Caco-2 (cell line): ENCODE data around the gene ABHD14A. TPM values are rescaled to one million over a fixed set of nuclear protein-coding genes. Genes with fewer than 3 reads are reported as not detected.

Source experiments
- BruUV-seq: library from RNA; stranded (reverse); fragments of 400-500 nt; replicated peaks from 2 replicates; lab custom pipeline; 2021; lab: Mats Ljungman, UMichigan
- CTCF ChIA-PET: fragments of 300-600 bp; sonication (Branson Sonifier 250); formaldehyde crosslinking; loops from one replicate; lab custom pipeline; 2022; ENCODE audit warnings: antibody characterized with exemption; lab: Charles Lee
- POLR2A ChIA-PET: fragments of 300-600 bp; sonication (Branson Sonifier 250); formaldehyde crosslinking; loops from one replicate; lab custom pipeline; 2022; ENCODE audit warnings: antibody characterized with exemption; lab: Charles Lee
- DNase-seq, 2 experiments: peaks; one replicate each; pipeline versions ENCODE4 v3.0.0 to v3.0.0-alpha.2; 2020 to 2022
- H3K27me3 ChIP-seq: replicated peaks from 2 replicates; pipeline ENCODE4 v1.6.0; 2011; ENCODE audit warnings: low read length; ENCODE audit not compliant: control insufficient read depth, insufficient read depth
- H3K36me3 ChIP-seq: 2 replicates; pipeline ENCODE4 v1.5.1; 2011; ENCODE audit warnings: low read length; ENCODE audit not compliant: control insufficient read depth, insufficient read depth
- H3K4me1 ChIP-seq: fragments of 250-450 bp; sonication (Bioruptor Pico); 2 replicates; pipeline ENCODE4 v1.5.1; 2020; ENCODE audit warnings: mild to moderate bottlenecking
- H3K4me3 ChIP-seq: 2 replicates; pipeline ENCODE4 v1.5.1; 2011; ENCODE audit warnings: low read depth, mild to moderate bottlenecking, control low read depth, low read length
- H3K9me3 ChIP-seq: fragments of 250-450 bp; sonication (Bioruptor Pico); 2 replicates; pipeline ENCODE4 v1.5.1; 2020; ENCODE audit warnings: mild to moderate bottlenecking, moderate library complexity
- H3K27ac Mint-ChIP-seq: one replicate; pipeline ENCODE4 v1.8.0; 2022; ENCODE audit warnings: mixed read lengths; ENCODE audit not compliant: unreplicated experiment
- H3K27me3 Mint-ChIP-seq: one replicate; pipeline ENCODE4 v1.8.0; 2022; ENCODE audit warnings: mixed read lengths; ENCODE audit not compliant: insufficient read depth, unreplicated experiment
- H3K36me3 Mint-ChIP-seq: one replicate; pipeline ENCODE4 v1.8.0; 2022; ENCODE audit warnings: mild to moderate bottlenecking, mixed read lengths; ENCODE audit not compliant: insufficient read depth, unreplicated experiment
- H3K4me1 Mint-ChIP-seq: one replicate; pipeline ENCODE4 v1.8.0; 2022; ENCODE audit warnings: low read depth, mixed read lengths; ENCODE audit not compliant: unreplicated experiment
- H3K4me3 Mint-ChIP-seq: one replicate; pipeline ENCODE4 v1.8.0; 2022; ENCODE audit warnings: mild to moderate bottlenecking, moderate library complexity, mixed read lengths; ENCODE audit not compliant: unreplicated experiment
- H3K9me3 Mint-ChIP-seq: one replicate; pipeline ENCODE4 v1.8.0; 2022; ENCODE audit warnings: mixed read lengths; ENCODE audit not compliant: unreplicated experiment
- CTCF ChIP-seq, 2 experiments: fragments of 200-600 bp in 1 of 2; IDR thresholded peaks; 1 replicate in 1 of 2; 2 replicates in 1 of 2; pipeline versions ENCODE4 v1.5.1 to v1.8.0; 2011 to 2022; ENCODE audit warnings: antibody characterized with exemption in 1 of 2, control low read depth in 1 of 2, inconsistent platforms in 1 of 2, low read depth in 1 of 2, low read length in 1 of 2, mild to moderate bottlenecking in 1 of 2, moderate library complexity in 1 of 2; ENCODE audit not compliant: insufficient read depth in 1 of 2, severe bottlenecking in 1 of 2, unreplicated experiment in 1 of 2
- intact Hi-C: fragments of 100-400 bp; cut with micrococcal nuclease; formaldehyde crosslinking; loops from one replicate; pipeline ENCODE4 v1.10.0; 2022; ENCODE audit not compliant: unreplicated experiment
- total RNA-seq: library from RNA; stranded (reverse); gene quantifications from 2 replicates; pipeline ENCODE4 v1.2.3, GENCODE V29; 2022

The ABHD14A gene
- total RNA-seq, 1 experiment from 2014 or later = 14.0 TPM

- H3K36me3 ChIP-seq = peaks cover 8% of the 10 kb centered on the region
- peaks cover 18% of the 10 kb centered on the region for H3K4me1 ChIP-seq
- Mint-ChIP-seq H3K9me3 (no peaks in the 10 kb centered on the region), H3K27me3 (no peaks in the 10 kb centered on the region), H3K27ac (peak overlapping the region; percentile 45), H3K4me3 (peak overlapping the region; percentile 38), H3K4me1 (peaks cover 9% of the 10 kb centered on the region), H3K36me3 (peaks cover 29% of the 10 kb centered on the region)
- H3K27me3 ChIP-seq = no peaks in the 10 kb centered on the region
- H3K9me3 ChIP-seq = no peaks in the 10 kb centered on the region
- no peak overlapping the region for H3K4me3 ChIP-seq
- peak; percentile 58 to 65 for DNase-seq
- no TSS peak for BruUV-seq
- intact Hi-C loops = loop anchor here (2.0 kb wide), 2 partner anchors 23 to 55 kb away; partner anchors contain the start of genes ABHD14A, ABHD14B and PARP3
- CTCF ChIA-PET = interaction anchor here (0.7 to 1.4 kb wide), 4 partner anchors 15 to 58 kb away, joined by 3 to 5 read pairs (median 4); partner anchors contain the start of genes ACY1 and RRP9
- TF ChIP-seq CTCF (IDR thresholded peaks at IDR 0.05; ENCODE audit: insufficient read depth in 1 of 2, low read depth in 1 of 2, low read length in 1 of 2, severe bottlenecking in 1 of 2, unreplicated experiment in 1 of 2) = no peak
- POLR2A ChIA-PET = no interaction called here
Observed at GRCh38 chr3:51997935-51998596, 23.2 kb downstream of the ABHD14A start.

GRCh38 chr3:51998774-51999173, 23.9 kb downstream of the ABHD14A start:
- intact Hi-C loops = loop anchor here (2.0 kb wide), 1 partner anchor 24 kb away; the partner anchor contains the start of genes ABHD14A and ABHD14B
- Histone ChIP-seq H3K36me3 (peaks cover 8% of the 10 kb centered on the region), H3K4me1 (peaks cover 18% of the 10 kb centered on the region), H3K4me3 (no peak overlapping the region), H3K9me3 (no peaks in the 10 kb centered on the region), H3K27me3 (no peaks in the 10 kb centered on the region)
- ChIA-PET CTCF (interaction anchor here (0.6 to 1.4 kb wide), 4 partner anchors 16 to 499 kb away, joined by 3 to 5 read pairs (median 4); partner anchors contain the start of genes ACY1 and DCAF1), POLR2A (no interaction called here)
- H3K4me1 Mint-ChIP-seq = peaks cover 9% of the 10 kb centered on the region
- H3K27me3 Mint-ChIP-seq = no peaks in the 10 kb centered on the region
- no peak overlapping the region for H3K27ac Mint-ChIP-seq
- peaks cover 22% of the 10 kb centered on the region for H3K36me3 Mint-ChIP-seq
- no peak for TF ChIP-seq CTCF (IDR thresholded peaks at IDR 0.05; ENCODE audit: insufficient read depth in 1 of 2, low read depth in 1 of 2, low read length in 1 of 2, severe bottlenecking in 1 of 2, unreplicated experiment in 1 of 2)
- no peak overlapping the region for H3K4me3 Mint-ChIP-seq
- no TSS peak for BruUV-seq
- DNase-seq = no peak
- H3K9me3 Mint-ChIP-seq = no peaks in the 10 kb centered on the region

GRCh38 chr3:51999846-52000245, 25.0 kb downstream of the ABHD14A start:
- H3K9me3 Mint-ChIP-seq = no peaks in the 10 kb centered on the region
- no peak for DNase-seq
- intact Hi-C loops = loop anchor here (2.0 kb wide), 1 partner anchor 25 kb away; the partner anchor contains the start of genes ABHD14A and ABHD14B
- peaks cover 12% of the 10 kb centered on the region for H3K36me3 Mint-ChIP-seq
- Histone ChIP-seq H3K9me3 (no peaks in the 10 kb centered on the region), H3K36me3 (no peaks in the 10 kb centered on the region), H3K4me3 (no peak overlapping the region), H3K4me1 (peaks cover 8% of the 10 kb centered on the region), H3K27me3 (no peaks in the 10 kb centered on the region)
- POLR2A ChIA-PET = no interaction called here
- CTCF ChIA-PET = no interaction called here
- no TSS peak for BruUV-seq
- H3K27me3 Mint-ChIP-seq = no peaks in the 10 kb centered on the region
- no peak overlapping the region for H3K4me3 Mint-ChIP-seq
- no peak for TF ChIP-seq CTCF (IDR thresholded peaks at IDR 0.05; ENCODE audit: insufficient read depth in 1 of 2, low read depth in 1 of 2, low read length in 1 of 2, severe bottlenecking in 1 of 2, unreplicated experiment in 1 of 2)
- H3K4me1 Mint-ChIP-seq = peaks cover 9% of the 10 kb centered on the region
- peak overlapping the region; percentile 31 for H3K27ac Mint-ChIP-seq
